Astrocyte (in vitro differentiated cells and primary cell): Measurements from ENCODE around the gene LHCGR. TPM values are rescaled to one million over a fixed set of nuclear protein-coding genes. Genes with fewer than 3 reads are reported as not detected.

Source experiments
- DNase-seq: peaks from one replicate; pipeline ENCODE4 v3.0.0-alpha.2; 2010; ENCODE audit warnings: low read depth
- FAIRE-seq: peaks from 2 replicates; lab custom pipeline; 2011; peaks lifted over from hg19 to GRCh38; lab: Jason Lieb, UNC
- H2AFZ ChIP-seq: 2 replicates; pipeline ENCODE4 v1.6.0; 2012; ENCODE audit warnings: low read depth, low read length, inconsistent platforms
- H3K27ac ChIP-seq: 2 replicates; pipeline ENCODE4 v1.5.1; 2011; ENCODE audit warnings: low read depth, low read length, inconsistent platforms
- H3K27me3 ChIP-seq: 2 replicates; pipeline ENCODE4 v1.6.0; 2011; ENCODE audit warnings: low read length, inconsistent platforms; ENCODE audit not compliant: insufficient read depth
- H3K36me3 ChIP-seq: 2 replicates; pipeline ENCODE4 v1.5.1; 2011; ENCODE audit warnings: low read length, inconsistent platforms; ENCODE audit not compliant: insufficient read depth
- H3K4me1 ChIP-seq: 2 replicates; pipeline ENCODE4 v1.5.1; 2011; ENCODE audit warnings: low read length, inconsistent platforms; ENCODE audit not compliant: insufficient read depth
- H3K4me2 ChIP-seq: 2 replicates; pipeline ENCODE4 v1.6.0; 2012; ENCODE audit warnings: low read length, inconsistent platforms
- H3K4me3 ChIP-seq: 2 replicates; pipeline ENCODE4 v1.5.1; 2011; ENCODE audit warnings: low read depth, mild to moderate bottlenecking, low read length, inconsistent platforms; ENCODE audit not compliant: insufficient read depth
- H3K79me2 ChIP-seq: 2 replicates; pipeline ENCODE4 v1.6.0; 2012; ENCODE audit warnings: mild to moderate bottlenecking, low read length, inconsistent platforms; ENCODE audit not compliant: insufficient read depth
- H3K9ac ChIP-seq: 2 replicates; pipeline ENCODE4 v1.6.0; 2012; ENCODE audit warnings: mild to moderate bottlenecking, low read length, inconsistent platforms
- H3K9me3 ChIP-seq: 2 replicates; pipeline ENCODE4 v1.5.1; 2012; ENCODE audit warnings: low read depth, mild to moderate bottlenecking, low read length, inconsistent platforms; ENCODE audit not compliant: insufficient read depth
- H4K20me1 ChIP-seq: 2 replicates; pipeline ENCODE4 v1.6.0; 2012; ENCODE audit warnings: low read length, inconsistent platforms; ENCODE audit not compliant: insufficient read depth
- H3K27ac Mint-ChIP-seq: one replicate; pipeline ENCODE4 v1.8.0; 2021; ENCODE audit warnings: mild to moderate bottlenecking, mixed read lengths; ENCODE audit not compliant: unreplicated experiment
- H3K27me3 Mint-ChIP-seq: one replicate; pipeline ENCODE4 v1.8.0; 2021; ENCODE audit warnings: low read depth, mixed read lengths; ENCODE audit not compliant: unreplicated experiment
- H3K36me3 Mint-ChIP-seq: one replicate; pipeline ENCODE4 v1.8.0; 2021; ENCODE audit warnings: low read depth, mixed read lengths; ENCODE audit not compliant: unreplicated experiment
- H3K4me1 Mint-ChIP-seq: one replicate; pipeline ENCODE4 v1.8.0; 2021; ENCODE audit warnings: low read depth, mixed read lengths; ENCODE audit not compliant: unreplicated experiment
- H3K4me3 Mint-ChIP-seq: one replicate; pipeline ENCODE4 v1.8.0; 2021; ENCODE audit warnings: mild to moderate bottlenecking, moderate library complexity, mixed read lengths; ENCODE audit not compliant: unreplicated experiment
- H3K9me3 Mint-ChIP-seq: one replicate; pipeline ENCODE4 v1.8.0; 2021; ENCODE audit warnings: mild to moderate bottlenecking, mixed read lengths; ENCODE audit not compliant: unreplicated experiment
- EZH2 ChIP-seq: IDR thresholded peaks from 2 replicates; pipeline ENCODE4 v1.6.1; 2012; ENCODE audit warnings: mild to moderate bottlenecking, low read length, inconsistent platforms; ENCODE audit not compliant: insufficient read depth
- total RNA-seq: library from RNA; stranded (reverse); gene quantifications from 2 replicates; pipeline ENCODE4 v1.2.1, GENCODE V29; 2021
- TF ChIP-seq, protein P1 (sequence below): IDR thresholded peaks from 2 replicates; pipeline ENCODE4 v1.5.1; 2011; ENCODE audit warnings: low read depth, mild to moderate bottlenecking, inconsistent platforms, low read length, moderate library complexity; ENCODE audit not compliant: insufficient read depth

Gene LHCGR
- total RNA-seq, 1 donor from 2014 or later, result not detected

DNA sequence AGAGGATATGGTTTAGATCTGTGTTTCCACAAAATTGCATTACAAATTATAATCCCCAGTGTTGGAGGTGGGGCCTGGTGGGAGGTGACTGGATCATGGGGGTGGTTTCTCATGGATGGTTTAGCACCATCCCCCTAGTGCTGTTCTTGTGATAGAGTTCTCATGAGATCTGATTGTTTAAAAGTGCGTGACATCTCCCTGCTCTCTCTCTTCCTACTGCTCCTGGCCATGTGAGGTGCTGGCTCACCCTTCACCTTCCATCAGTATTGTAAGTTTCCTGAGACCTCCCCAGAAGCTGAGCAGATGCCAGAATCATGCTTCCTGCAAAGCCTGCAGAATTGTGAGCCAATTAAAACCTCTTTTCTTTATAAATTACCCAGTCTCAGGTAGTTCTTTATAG is 33.1 kb downstream of the LHCGR start:
- Histone ChIP-seq H3K36me3 (no peaks in the 10 kb centered on the region), H3K4me3 (no peak overlapping the region), H3K27me3 (no peaks in the 10 kb centered on the region), H3K4me2 (no peak overlapping the region), H3K4me1 (peaks cover 20% of the 10 kb centered on the region), H4K20me1 (no peaks in the 10 kb centered on the region), H2AFZ (no peak overlapping the region), H3K9me3 (no peaks in the 10 kb centered on the region), H3K79me2 (no peaks in the 10 kb centered on the region), H3K9ac (no peak overlapping the region), H3K27ac (no peak overlapping the region)
- FAIRE-seq (no peak), DNase-seq (no peak)
- Mint-ChIP-seq H3K4me1 (peaks cover 31% of the 10 kb centered on the region), H3K9me3 (peaks cover 3% of the 10 kb centered on the region), H3K27ac (peak overlapping the region; percentile 62), H3K36me3 (no peaks in the 10 kb centered on the region), H3K4me3 (no peak overlapping the region), H3K27me3 (peaks cover 2% of the 10 kb centered on the region)
- TF ChIP-seq, protein P1, sequence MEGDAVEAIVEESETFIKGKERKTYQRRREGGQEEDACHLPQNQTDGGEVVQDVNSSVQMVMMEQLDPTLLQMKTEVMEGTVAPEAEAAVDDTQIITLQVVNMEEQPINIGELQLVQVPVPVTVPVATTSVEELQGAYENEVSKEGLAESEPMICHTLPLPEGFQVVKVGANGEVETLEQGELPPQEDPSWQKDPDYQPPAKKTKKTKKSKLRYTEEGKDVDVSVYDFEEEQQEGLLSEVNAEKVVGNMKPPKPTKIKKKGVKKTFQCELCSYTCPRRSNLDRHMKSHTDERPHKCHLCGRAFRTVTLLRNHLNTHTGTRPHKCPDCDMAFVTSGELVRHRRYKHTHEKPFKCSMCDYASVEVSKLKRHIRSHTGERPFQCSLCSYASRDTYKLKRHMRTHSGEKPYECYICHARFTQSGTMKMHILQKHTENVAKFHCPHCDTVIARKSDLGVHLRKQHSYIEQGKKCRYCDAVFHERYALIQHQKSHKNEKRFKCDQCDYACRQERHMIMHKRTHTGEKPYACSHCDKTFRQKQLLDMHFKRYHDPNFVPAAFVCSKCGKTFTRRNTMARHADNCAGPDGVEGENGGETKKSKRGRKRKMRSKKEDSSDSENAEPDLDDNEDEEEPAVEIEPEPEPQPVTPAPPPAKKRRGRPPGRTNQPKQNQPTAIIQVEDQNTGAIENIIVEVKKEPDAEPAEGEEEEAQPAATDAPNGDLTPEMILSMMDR, result no peak
- TF ChIP-seq EZH2, result no peak

DNA sequence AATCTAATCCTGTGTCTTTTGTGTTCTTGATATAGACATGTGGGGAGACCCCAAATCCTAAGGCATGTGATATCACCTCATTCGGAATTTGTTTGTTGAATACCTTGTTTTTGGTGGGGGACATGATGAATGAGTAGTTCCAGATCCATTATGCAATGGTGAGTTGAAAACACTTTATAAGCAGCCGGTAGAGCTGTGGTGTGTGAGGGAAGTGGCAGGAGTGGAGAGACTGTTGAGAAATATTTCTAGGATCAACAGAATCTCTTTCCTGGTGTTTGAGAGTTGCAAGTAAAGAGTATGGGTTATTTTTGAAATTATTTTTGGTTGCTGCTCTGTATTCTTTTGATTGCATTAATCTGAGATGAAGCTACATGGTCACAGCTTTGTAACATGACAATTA is 34.4 kb downstream of the LHCGR start:
- peaks cover 31% of the 10 kb centered on the region for H3K4me1 Mint-ChIP-seq
- no peak overlapping the region for H3K27ac Mint-ChIP-seq
- no peak for FAIRE-seq

More for the DNA sequence above, 34.4 kb downstream of the LHCGR start:
- Mint-ChIP-seq H3K9me3 (peaks cover 3% of the 10 kb centered on the region), H3K27me3 (peaks cover 2% of the 10 kb centered on the region), H3K36me3 (no peaks in the 10 kb centered on the region), H3K4me3 (no peak overlapping the region)
- Histone ChIP-seq H3K27me3 (no peaks in the 10 kb centered on the region), H3K4me3 (no peak overlapping the region), H3K27ac (no peak overlapping the region), H3K9ac (no peak overlapping the region), H3K36me3 (no peaks in the 10 kb centered on the region), H2AFZ (no peak overlapping the region), H3K9me3 (no peaks in the 10 kb centered on the region), H3K79me2 (no peaks in the 10 kb centered on the region), H4K20me1 (no peaks in the 10 kb centered on the region), H3K4me2 (no peak overlapping the region), H3K4me1 (peaks cover 20% of the 10 kb centered on the region)
- TF ChIP-seq, protein P1, result no peak
- TF ChIP-seq EZH2, result no peak
- no peak for DNase-seq
